ENCODE data around the gene PHLDA3.

Gene PHLDA3

DNA sequence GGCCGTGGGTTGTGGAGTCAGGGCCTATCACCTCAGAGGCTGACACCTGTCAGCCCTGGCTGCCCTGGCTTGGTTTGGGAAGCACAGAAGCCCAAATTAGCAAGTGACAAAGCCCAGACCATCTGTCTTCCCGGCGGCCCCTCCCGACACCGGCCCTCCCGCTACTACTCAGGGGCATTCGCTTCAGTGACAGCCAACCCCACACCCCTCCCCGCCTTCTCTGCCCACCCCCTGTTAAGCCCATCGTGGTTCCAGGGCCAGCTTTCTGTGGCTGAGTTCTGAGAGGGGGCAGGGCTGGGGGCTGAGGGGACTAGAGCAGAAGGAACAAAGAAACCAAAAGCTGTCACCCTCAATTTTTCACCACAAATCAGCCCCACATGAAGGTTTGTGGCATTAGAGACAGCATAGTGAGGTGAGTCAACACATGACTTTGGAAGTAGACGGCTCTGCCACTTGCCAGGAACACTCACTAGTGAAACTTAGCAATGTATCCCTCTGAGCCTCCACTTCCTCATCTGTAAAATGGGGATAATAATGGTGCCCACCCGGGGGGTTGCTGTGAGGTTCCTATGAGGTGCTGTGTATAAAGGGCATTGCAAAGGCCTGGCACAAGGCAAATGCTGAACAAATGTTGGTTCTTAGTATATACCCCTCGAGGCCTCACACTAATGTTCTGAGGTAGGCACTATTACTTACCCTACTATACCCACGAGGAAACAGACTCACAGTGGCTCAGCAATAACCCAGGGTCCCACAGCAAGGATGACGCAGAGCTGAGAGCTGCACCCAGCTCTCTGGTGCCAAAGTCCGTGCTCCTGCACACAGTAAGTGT lies 42.3 kb downstream of the PHLDA3 start:
- DNase-seq = peak; percentile 49

DNA sequence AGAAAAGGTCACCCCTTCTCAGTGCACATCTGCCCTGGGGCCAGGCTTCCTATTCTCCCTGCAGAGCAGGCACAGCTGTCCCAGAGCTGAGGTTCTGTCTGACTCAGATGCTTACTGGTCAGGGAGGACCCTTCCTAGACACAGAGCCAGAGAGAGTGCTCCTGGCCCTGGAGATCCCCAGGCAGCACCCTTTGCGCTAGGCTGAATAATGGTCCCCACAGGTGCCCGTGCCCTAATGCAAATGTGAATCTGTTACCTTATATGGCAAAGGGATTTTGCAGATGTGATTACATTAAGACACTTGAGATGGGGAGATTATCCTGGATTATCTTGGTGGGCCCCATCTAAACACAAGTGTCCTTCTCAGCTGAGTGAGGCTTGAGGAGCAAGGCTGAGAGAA lies 44.8 kb downstream of the PHLDA3 start:
- DNase-seq = peak; percentile 92

DNA sequence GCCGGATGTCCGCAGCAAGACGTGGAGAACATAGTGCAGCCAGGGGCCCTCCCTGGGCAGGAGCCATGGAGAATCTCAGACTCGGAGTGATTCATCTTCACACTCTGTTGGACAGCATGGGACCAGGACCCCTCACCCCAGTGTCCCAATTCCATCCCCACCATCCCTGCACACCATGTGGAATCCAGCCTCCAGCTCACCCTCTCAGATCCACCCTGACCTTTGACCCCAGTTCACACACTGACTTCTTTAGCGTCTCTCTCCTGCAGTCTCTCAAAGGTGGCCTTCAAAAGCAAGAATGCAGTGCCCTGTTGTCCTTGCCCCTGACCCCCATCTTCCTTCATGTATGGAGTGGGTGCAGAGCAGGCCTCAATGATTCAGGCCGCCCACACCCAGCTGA lies 45.3 kb downstream of the PHLDA3 start:
- DNase-seq = no peak

DNA sequence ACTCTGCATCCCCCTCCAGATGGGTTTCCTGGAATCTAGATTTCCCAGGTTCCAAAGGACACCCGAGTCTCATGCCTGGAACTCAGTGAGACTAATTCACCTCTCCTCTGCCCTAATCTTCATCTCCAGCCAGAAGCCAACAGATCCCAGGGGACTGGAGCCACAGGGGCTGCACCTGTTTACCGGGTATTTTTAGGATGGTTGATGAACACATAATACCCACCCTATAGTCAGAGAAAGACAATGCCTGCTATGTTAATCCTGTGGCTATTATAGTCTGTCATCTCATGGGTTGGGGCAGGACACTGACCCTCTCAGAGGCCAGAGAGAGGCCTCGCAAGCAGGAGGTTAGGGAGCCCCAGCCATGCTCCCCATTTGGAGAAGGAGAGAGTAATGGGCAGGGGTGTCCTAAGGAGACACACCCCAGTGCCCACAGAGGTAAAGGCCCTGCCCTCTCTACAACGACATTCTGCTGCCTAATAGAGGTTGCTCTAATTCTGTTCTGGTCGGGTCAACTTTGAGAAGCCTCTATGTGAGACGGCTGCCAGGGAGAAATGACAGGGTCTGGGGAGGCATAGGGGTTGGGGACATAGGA lies 46.5 kb downstream of the PHLDA3 start:
- no peak for DNase-seq

GRCh38 chr1:201422026-201422425 lies 47.0 kb downstream of the PHLDA3 start:
- DNase-seq = no peak

DNA sequence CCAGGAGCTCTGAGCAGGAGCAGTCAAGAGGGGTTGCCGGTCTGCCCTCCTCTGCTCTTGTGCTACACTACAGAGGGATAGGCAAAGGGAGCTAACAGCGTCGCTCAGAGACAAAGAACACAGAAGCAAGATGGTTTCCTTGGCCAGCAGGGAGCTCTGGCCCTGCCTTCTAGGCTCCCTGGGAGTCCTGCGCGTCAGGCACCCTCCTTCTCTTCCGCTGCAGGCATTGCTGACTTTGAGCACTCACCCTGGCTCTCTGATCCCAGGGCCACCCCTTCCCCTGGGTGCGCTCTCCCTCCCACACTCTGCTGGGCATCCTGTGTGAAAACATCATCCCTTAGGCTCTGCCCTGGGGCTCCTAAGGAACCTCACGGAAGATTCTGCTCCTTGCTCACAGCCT lies 47.9 kb downstream of the PHLDA3 start:
- no peak for DNase-seq

GRCh38 chr1:201420608-201421002 lies 48.4 kb downstream of the PHLDA3 start:
- DNase-seq = no peak

DNA sequence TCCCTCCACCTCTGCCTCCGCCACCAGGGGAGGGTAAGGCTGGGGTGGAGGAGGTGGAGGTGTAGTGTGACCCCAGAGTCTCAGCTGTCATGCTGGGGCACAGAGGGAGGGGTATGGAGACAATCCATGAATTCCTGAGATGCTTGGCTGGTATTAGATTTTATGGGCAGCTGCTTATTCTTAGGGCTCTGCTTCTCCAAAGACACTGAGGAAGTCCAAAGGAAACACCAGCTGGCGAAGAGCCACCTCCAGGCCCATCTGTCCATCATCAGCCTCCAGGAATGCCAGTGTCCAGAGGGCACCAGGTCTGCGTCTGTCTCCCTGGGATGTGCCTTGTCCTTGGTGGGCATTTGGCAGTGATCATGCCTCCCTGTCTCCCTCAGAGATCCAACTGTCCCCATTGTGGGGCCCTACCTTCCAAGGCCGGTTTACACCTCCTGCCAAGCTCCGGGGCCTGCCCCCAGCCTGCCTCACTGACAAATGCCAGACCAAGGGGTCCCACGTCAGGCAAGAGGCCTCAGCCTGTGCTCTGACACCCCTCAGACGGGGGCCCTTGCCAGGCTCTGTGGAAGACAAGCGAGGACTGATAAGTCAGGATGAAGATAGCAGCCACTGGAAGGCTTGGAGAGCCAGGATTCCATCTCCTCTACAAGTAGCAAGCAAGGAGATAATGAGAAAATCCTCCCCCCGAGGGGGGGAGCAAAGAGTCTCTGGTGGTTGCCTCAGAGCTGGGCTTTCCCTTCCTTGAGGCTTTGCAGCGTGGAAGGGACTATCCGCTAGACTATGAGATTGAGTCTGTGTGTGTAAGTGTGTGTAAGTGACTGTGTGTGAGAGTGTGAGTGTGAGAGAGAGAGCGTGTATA lies 49.0 kb downstream of the PHLDA3 start:
- no peak for DNase-seq

DNA sequence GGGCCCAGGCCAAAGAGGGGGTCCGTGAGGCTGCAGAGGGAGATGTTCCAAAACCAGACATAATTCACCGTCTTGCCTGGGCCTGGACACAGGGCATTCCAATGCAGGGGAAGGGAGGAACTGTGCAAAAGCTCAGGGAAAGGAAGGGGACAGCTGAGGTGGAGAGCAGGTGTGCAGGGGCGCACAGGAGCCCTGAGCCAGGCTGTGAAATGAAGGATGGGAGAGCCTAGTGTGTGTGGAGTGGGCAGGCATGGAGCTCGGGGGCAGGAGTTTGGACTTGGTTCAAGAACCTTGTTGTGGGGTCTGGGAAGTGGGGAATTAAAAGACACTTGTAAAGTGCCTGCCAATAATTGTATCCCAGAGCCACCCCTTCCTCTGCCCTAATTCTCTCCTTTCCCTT lies 49.7 kb downstream of the PHLDA3 start:
- DNase-seq = no peak

GRCh38 chr1:201418461-201418860 lies 50.5 kb downstream of the PHLDA3 start:
- no peak for DNase-seq
